Activated naive CD8-positive, alpha-beta T cell treated with anti-CD3 and anti-CD28 coated beads for 36 hours (primary cell): ENCODE data around the gene SVOP. TPM values are rescaled to one million over a fixed set of nuclear protein-coding genes. Genes with fewer than 3 reads are reported as not detected.

Experiments used
- DNase-seq: peaks from one replicate; pipeline ENCODE4 v3.0.0; 2021
- H3K27ac Mint-ChIP-seq: one replicate; pipeline ENCODE4 v1.8.0; 2022; ENCODE audit warnings: mild to moderate bottlenecking, moderate library complexity, mixed read lengths
- H3K27me3 Mint-ChIP-seq: one replicate; pipeline ENCODE4 v1.8.0; 2022; ENCODE audit warnings: mild to moderate bottlenecking, mixed read lengths
- H3K36me3 Mint-ChIP-seq: one replicate; pipeline ENCODE4 v1.8.0; 2021; ENCODE audit warnings: mild to moderate bottlenecking, mixed read lengths
- H3K4me1 Mint-ChIP-seq: one replicate; pipeline ENCODE4 v1.8.0; 2021; ENCODE audit warnings: mixed read lengths
- H3K4me3 Mint-ChIP-seq: one replicate; pipeline ENCODE4 v1.8.0; 2022; ENCODE audit warnings: mild to moderate bottlenecking, moderate library complexity, mixed read lengths
- H3K9me3 Mint-ChIP-seq: one replicate; pipeline ENCODE4 v1.8.0; 2022; ENCODE audit warnings: mixed read lengths
- total RNA-seq, 2 experiments: library from RNA; stranded (reverse); gene quantifications; one replicate each; pipeline ENCODE4 v1.2.3, GENCODE V29; 2021

SVOP gene
- total RNA-seq, 2 experiments from 2014 or later = not detected

GRCh38 chr12:108911915-108912314, 109.0 kb downstream of the SVOP start:
- H3K27me3 Mint-ChIP-seq = peaks cover 10% of the 10 kb centered on the region
- H3K9me3 Mint-ChIP-seq = no peaks in the 10 kb centered on the region
- no peak for DNase-seq
- H3K36me3 Mint-ChIP-seq = no peaks in the 10 kb centered on the region
- no peak overlapping the region for H3K4me3 Mint-ChIP-seq
- H3K4me1 Mint-ChIP-seq = no peaks in the 10 kb centered on the region
- H3K27ac Mint-ChIP-seq = no peak overlapping the region

DNA sequence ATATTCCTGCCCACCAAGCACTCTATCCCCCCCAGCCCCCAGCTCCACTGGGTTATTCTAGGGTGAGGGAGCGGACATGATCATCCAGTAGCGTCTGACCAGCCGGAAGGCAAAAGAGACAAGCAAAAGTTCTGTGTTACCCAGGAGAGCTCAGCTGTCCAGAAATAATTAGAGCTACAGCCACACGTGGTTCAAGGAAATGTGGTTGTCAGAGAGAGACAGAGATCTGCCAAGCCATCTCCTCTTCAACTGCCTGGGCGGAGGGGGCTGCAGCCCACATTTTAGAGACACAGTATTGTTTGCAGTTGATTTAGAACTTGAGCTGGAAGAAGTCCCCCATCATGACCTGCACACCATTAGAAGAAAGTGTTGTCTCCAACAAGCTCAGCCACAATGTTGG, 110.5 kb downstream of the SVOP start:
- Mint-ChIP-seq H3K4me3 (no peak overlapping the region), H3K9me3 (no peaks in the 10 kb centered on the region), H3K27me3 (peaks cover 17% of the 10 kb centered on the region), H3K4me1 (no peaks in the 10 kb centered on the region), H3K36me3 (no peaks in the 10 kb centered on the region), H3K27ac (no peak overlapping the region)
- DNase-seq = no peak

GRCh38 chr12:108907839-108908351, 113.0 kb downstream of the SVOP start:
- Mint-ChIP-seq H3K4me3 (no peak overlapping the region), H3K9me3 (no peaks in the 10 kb centered on the region), H3K4me1 (no peaks in the 10 kb centered on the region), H3K36me3 (no peaks in the 10 kb centered on the region), H3K27ac (no peak overlapping the region), H3K27me3 (peaks cover 27% of the 10 kb centered on the region)
- DNase-seq = no peak

- Mint-ChIP-seq H3K27me3 (peaks cover 27% of the 10 kb centered on the region), H3K27ac (no peak overlapping the region), H3K4me3 (no peak overlapping the region), H3K4me1 (no peaks in the 10 kb centered on the region), H3K36me3 (no peaks in the 10 kb centered on the region), H3K9me3 (no peaks in the 10 kb centered on the region)
- no peak for DNase-seq
Measured at GRCh38 chr12:108906971-108907370, 113.9 kb downstream of the SVOP start.

GRCh38 chr12:108905725-108906124, 115.1 kb downstream of the SVOP start:
- Mint-ChIP-seq H3K9me3 (no peaks in the 10 kb centered on the region), H3K36me3 (no peaks in the 10 kb centered on the region), H3K27ac (no peak overlapping the region), H3K27me3 (peaks cover 27% of the 10 kb centered on the region), H3K4me1 (no peaks in the 10 kb centered on the region), H3K4me3 (no peak overlapping the region)
- DNase-seq = no peak

DNA sequence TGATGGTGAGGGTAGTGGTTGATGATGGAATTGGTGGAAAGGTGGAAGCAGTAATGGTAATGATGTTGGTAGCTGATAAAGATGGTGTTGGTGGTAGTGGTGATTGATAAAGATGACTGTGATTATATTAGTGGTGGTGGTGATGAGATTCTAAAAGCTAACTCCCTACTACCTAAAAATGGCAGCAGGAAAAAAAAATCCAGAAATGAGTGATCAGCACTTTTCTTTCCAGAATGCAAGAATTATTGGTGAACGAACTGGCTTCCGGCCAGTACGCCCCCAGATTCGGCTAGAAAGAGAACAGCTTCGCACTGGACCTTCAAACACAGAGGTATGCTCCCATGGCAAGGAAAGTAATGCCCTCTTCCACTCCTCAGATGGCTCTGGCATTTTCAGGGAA, 121.7 kb downstream of the SVOP start:
- no peak for DNase-seq

GRCh38 chr12:108896817-108897216, 124.1 kb downstream of the SVOP start:
- no peaks in the 10 kb centered on the region for H3K4me1 Mint-ChIP-seq

More for the DNA sequence above, 121.7 kb downstream of the SVOP start:
- Mint-ChIP-seq H3K27ac (no peak overlapping the region), H3K27me3 (peaks cover 4% of the 10 kb centered on the region), H3K4me3 (no peak overlapping the region), H3K36me3 (no peaks in the 10 kb centered on the region), H3K4me1 (no peaks in the 10 kb centered on the region), H3K9me3 (no peaks in the 10 kb centered on the region)

DNA sequence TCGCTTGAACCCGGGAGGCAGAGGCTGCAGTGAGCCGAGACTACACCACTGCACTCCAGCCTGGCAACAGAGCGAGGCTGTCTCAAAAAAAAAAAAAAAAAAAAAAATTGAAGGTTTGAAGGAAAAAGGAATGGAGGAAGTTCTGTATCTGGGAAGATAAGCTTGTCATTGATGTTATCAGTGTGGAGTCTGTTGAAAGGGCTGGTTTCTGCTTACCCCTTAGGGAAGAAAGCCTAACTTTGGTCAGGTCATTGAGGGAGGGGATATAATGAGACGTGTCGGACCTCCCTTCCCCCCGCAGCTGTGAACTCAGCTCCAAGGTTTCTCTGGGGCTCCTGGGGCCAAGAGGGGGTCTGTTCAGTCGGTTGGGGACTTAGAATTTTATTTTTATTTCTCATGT, 124.5 kb downstream of the SVOP start:
- Mint-ChIP-seq H3K9me3 (no peaks in the 10 kb centered on the region), H3K27ac (no peak overlapping the region), H3K4me3 (no peak overlapping the region), H3K27me3 (peaks cover 4% of the 10 kb centered on the region), H3K4me1 (no peaks in the 10 kb centered on the region), H3K36me3 (no peaks in the 10 kb centered on the region)
- DNase-seq = no peak

More at GRCh38 chr12:108896817-108897216, 124.1 kb downstream of the SVOP start:
- no peak overlapping the region for H3K4me3 Mint-ChIP-seq
- peaks cover 4% of the 10 kb centered on the region for H3K27me3 Mint-ChIP-seq
- no peak overlapping the region for H3K27ac Mint-ChIP-seq
- DNase-seq = no peak
- H3K9me3 Mint-ChIP-seq = no peaks in the 10 kb centered on the region
- no peaks in the 10 kb centered on the region for H3K36me3 Mint-ChIP-seq

GRCh38 chr12:108895220-108895802, 125.6 kb downstream of the SVOP start:
- no peak for DNase-seq
- Mint-ChIP-seq H3K27me3 (peaks cover 4% of the 10 kb centered on the region), H3K36me3 (no peaks in the 10 kb centered on the region), H3K4me1 (no peaks in the 10 kb centered on the region), H3K27ac (no peak overlapping the region), H3K9me3 (peaks cover 2% of the 10 kb centered on the region), H3K4me3 (no peak overlapping the region)

DNA sequence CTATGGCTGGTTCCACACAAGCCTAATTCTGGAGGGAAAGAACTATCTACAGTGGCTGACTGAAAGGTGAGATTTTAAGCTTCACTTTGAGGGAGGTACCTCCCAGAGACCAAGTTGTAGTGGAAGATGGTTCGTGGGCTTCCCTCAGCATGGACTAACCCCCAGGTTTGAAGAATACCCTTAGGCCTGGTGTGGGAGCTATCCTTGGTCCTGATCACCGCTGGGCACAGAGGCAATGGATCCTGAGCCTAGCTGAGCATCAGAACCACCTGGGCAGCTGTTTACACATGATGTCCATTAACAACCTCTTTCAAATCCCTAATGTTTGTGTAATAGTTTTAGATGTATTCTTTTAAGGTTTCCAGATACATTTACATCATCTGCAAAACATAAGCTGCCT, 130.7 kb downstream of the SVOP start:
- Mint-ChIP-seq H3K4me1 (no peaks in the 10 kb centered on the region), H3K27me3 (no peaks in the 10 kb centered on the region), H3K4me3 (no peak overlapping the region), H3K27ac (no peak overlapping the region), H3K9me3 (peaks cover 2% of the 10 kb centered on the region), H3K36me3 (no peaks in the 10 kb centered on the region)
- no peak for DNase-seq

GRCh38 chr12:108888031-108888430, 132.8 kb downstream of the SVOP start:
- no peak for DNase-seq
- no peak overlapping the region for H3K4me3 Mint-ChIP-seq
- no peak overlapping the region for H3K27ac Mint-ChIP-seq
- H3K9me3 Mint-ChIP-seq = peaks cover 2% of the 10 kb centered on the region
- no peaks in the 10 kb centered on the region for H3K36me3 Mint-ChIP-seq
- H3K27me3 Mint-ChIP-seq = no peaks in the 10 kb centered on the region
- H3K4me1 Mint-ChIP-seq = no peaks in the 10 kb centered on the region

DNA sequence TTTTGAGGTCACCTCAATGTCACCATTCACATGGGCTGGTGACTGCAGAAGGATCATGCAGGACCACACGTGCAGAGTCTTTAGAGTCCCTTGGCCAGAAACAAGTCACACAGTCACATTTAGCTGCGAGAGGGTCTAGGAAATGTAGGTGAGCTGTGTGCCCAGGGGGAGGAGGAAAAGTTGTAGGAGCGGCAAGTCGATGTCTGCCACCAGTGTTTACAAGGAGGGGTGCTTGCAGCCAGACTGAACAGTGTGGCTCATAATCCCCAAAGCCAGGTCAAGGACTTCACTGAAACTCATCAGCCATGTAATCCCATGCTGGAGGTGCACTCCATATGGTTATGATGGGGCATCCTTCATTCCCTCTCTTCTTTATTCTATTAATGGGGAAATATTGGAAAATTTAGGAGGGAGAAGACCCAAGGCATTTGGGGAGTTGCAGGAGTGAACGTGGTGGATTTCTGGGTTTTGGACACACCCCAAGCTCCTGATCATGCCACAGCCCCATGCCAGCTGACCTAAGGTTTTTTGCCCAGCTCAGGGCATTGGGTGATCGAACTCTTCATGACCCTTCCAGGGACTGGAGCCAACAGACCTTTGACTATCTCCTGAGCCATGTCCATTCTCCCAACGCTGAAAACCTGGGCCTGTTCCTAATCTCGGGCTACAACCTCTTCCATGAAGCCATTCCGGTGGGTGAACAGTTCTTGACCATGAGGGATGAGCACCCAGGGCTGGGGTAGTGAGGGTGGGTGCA, 133.8 kb downstream of the SVOP start:
- no peaks in the 10 kb centered on the region for H3K4me1 Mint-ChIP-seq
- H3K4me3 Mint-ChIP-seq = no peak overlapping the region
- H3K36me3 Mint-ChIP-seq = no peaks in the 10 kb centered on the region
- H3K9me3 Mint-ChIP-seq = peaks cover 2% of the 10 kb centered on the region
- DNase-seq = no peak
- H3K27ac Mint-ChIP-seq = no peak overlapping the region
- H3K27me3 Mint-ChIP-seq = no peaks in the 10 kb centered on the region

GRCh38 chr12:108884116-108885012, 136.5 kb downstream of the SVOP start:
- Mint-ChIP-seq H3K27ac (no peak overlapping the region), H3K4me1 (no peaks in the 10 kb centered on the region), H3K36me3 (no peaks in the 10 kb centered on the region), H3K4me3 (no peak overlapping the region), H3K9me3 (no peaks in the 10 kb centered on the region), H3K27me3 (no peaks in the 10 kb centered on the region)
- peak; percentile 62 for DNase-seq

DNA sequence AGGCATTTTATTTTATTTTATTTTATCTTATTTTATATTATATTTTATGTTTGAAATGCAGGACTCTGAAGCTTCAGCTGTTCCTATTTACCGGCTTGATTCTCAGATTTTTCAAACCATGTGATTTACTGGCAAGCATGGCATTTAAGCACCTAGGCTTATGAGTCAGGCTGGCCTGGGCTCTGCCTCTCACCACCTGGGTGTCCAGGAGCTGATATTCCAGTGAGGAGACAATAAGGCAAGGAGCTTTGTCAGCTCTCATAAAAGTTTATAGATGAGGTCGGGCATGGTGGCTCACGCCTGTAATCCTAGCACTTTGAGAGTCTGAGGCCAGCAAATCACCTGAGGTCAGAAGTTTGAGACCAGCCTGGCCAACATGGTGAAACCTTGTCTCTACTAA, 138.9 kb downstream of the SVOP start:
- H3K36me3 Mint-ChIP-seq = no peaks in the 10 kb centered on the region
- H3K27me3 Mint-ChIP-seq = no peaks in the 10 kb centered on the region
- no peaks in the 10 kb centered on the region for H3K9me3 Mint-ChIP-seq
- H3K27ac Mint-ChIP-seq = no peak overlapping the region
- H3K4me1 Mint-ChIP-seq = no peaks in the 10 kb centered on the region
- no peak for DNase-seq
- H3K4me3 Mint-ChIP-seq = no peak overlapping the region

DNA sequence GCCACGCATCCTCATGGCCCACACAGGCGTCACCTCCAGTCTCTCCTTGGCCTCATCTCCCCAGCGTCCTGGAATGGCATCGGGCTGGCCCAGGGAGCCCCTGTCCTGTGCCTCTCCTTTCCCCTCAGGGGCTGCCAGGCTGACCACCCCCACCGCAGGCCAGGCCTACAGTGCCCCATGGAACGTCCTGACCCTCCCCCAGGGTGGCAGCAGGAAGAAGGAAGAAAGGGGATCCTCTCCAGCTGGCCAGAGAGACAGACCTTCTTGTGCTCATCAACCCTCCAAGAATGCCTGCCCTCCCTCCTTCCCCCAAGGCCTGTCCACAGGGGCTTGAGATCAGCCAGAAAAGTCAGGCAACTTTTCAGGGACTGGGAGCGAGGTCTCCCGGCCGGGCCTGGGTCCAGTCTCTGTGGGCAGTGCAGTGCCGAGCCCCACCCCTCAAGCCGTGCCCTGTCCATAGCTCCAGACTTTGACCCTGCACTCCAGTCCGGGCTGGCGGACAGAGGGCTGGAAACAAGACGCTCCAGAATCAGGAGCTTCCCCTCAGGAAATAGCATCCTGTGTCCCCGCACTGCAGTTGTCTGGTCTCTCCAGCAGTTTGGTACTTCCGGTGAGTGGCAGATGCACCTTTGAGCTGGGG, 141.1 kb downstream of the SVOP start, which contains the start of gene DAO:
Gene DAO (plus strand): TSS at position 478 of the 640 bp plus-strand sequence. CDS start 4,915 bp downstream, outside the sequence.
- DNase-seq = no peak
- no peak within 1 kb of the TSS for H3K27ac Mint-ChIP-seq

More for the DNA sequence above, 141.1 kb downstream of the SVOP start, which contains the start of gene DAO:
- Mint-ChIP-seq H3K9me3 (peaks cover 5% of the 10 kb centered on the region), H3K27me3 (no peaks in the 10 kb centered on the region), H3K36me3 (no peaks in the 10 kb centered on the region), H3K4me3 (no peak within 1 kb of the TSS), H3K4me1 (no peaks in the 10 kb centered on the region)
